IPS-NIHi11 (cell line): ENCODE measurements around the gene MRPL50.
"Not testable (repeated sequence)": the region's sequence is repeated elsewhere in the genome, so short reads cannot be mapped to it uniquely, and the experiment has no call there.

ENCODE experiments used
- DNase-seq: peaks from one replicate; pipeline ENCODE4 v3.0.0; 2012; ENCODE audit warnings: mixed read lengths, low spot score

The MRPL50 gene

GRCh38 chr9:101417977-101418376 is 19.6 kb upstream of the MRPL50 start:
- no peak for DNase-seq

DNA sequence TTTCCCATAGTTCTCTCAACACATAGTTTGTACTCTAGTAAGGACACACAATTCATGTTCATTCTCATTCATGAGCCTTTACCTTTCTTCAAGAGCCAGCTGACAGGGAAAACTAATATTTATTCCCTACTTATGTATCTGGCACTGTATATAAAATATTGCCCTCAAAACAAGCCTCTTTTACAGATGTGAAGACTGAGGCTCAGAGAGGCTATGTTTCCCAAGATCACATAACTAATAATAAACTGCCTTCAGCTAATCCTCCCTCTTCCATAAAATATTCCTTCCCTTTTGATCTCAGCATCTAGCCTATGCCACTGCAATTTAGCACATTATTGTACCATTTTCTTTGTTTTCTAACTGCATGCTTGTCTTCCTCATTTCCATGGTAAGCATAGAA is 19.0 kb upstream of the MRPL50 start:
- DNase-seq: no peak

DNA sequence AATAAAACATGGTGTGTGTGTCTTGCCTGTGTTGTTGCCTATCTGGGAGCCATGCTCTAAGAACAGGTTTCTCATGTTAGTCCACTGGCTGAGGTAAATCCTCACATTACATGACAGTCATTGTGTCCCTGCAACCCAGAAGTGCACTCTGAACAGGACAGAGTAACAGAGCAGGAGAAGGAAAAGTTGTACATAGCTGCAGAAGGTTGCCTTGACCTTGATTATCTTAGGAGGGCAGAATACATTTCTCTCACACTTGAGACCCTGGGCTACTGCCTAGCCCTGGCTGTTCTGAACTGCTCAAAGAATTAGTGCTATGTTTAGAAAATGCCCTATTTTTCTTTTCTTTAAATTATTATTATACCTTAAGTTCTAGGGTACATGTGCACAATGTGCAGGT is 17.2 kb upstream of the MRPL50 start:
- DNase-seq: no peak

- DNase-seq: no peak
These were observed 16.4 kb upstream of the MRPL50 start for GRCh38 chr9:101414839-101415238.

DNA sequence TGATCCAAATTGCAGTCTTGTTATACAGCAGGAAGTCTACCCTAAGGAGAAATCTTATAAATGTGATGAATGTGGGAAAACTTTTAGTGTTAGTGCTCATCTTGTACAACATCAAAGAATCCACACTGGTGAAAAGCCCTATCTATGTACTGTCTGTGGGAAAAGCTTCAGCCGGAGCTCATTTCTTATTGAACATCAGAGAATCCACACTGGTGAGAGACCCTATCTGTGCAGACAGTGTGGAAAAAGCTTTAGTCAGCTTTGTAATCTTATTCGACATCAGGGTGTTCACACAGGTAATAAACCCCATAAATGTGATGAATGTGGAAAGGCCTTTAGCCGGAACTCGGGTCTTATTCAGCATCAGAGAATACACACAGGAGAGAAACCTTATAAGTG is 10.7 kb upstream of the MRPL50 start:
- no peak for DNase-seq

GRCh38 chr9:101408374-101409078 is 10.1 kb upstream of the MRPL50 start:
- DNase-seq: no peak

DNA sequence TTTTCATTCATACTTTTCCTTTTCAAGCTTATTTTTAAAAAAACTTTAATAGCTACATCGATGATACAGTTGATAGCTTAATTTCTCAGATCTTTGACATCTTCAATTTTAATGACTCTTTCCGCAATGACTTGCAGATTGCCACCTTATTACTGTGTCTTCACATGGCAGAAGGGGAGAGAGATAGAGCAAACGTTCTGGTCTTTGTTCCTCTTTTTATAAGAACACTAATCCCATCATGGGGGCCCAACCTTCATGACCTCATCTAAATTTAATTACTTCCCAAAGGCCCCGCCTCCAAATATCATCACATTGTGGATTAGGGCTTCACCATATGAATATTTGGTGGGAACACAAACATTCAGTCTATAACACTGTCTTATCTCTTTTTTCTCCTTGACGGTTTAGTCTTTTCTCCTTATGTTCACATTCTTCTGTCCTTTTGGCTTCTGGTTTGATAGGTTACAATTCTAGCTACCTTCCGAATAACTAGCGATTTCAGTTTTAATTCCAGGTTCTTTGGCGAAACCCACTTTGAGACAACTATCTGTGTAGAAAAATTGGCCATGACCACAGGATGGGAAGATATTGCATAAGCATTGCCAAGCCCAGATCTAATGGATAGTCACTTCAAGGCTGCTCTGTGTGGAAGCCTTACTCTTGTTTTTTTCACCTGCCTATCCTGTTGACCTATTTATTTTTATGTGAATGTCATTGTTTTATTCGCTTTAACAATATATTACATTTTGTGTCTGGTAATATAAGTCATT is 5.3 kb upstream of the MRPL50 start:
- no peak for DNase-seq

DNA sequence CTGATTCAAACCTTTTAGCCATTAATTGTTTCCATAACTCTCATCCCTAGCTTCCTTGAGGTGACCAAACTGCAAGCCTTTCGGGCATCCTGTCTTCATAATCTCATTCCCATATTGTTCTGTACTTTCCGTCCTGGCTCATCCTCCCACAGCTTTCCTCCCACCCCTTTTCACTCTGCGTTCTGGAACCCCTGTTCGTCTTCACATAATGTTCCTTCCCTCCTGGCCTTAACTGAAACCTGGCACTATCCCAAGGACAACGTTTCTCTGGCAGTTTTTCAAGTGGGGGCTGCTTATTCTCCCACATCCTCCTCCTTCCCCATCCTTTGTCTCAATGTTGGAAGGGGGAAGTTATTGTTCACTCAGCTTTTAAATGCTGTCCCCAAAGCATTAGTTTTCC is 1.7 kb upstream of the MRPL50 start:
- no peak for DNase-seq

GRCh38 chr9:101399643-101399970 is 1.2 kb upstream of the MRPL50 start:
- no peak for DNase-seq

DNA sequence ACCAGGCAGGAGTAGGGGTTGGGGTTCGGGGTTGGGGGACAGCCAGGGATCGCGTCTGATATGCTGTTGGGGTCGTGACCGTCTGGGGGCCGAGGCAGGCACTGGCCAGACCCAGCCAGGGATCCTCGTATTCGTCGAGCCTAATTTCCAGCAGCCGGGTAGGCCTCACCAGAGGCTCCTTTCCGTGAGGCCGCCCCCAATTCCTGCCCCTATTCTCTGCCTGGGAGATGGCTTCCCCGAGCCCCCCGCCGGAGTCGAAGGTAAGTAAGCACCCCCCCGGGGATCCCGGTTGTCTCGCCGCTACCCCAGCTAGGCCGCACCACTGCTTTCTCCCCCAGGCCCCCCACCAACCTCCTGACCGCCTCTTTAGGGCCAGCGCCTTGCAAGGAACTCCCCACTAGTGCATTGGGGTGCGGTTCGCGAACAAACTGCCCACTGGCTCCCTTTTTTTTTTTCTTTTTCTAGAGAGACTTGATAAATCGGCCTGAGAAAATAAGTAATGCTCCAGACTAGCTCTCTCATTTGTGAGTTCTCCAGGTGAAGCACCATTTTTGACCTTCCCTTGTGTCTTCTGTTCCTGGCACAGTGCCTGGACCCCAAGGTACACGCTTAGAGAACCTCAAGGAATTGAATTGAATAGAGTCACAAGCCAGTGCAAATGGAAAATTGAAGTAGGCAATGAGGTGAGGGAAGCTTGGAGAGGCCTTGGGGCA is 668 bp upstream of the MRPL50 start:
- DNase-seq: no peak

GRCh38 chr9:101397746-101398067 is 711 bp downstream of the MRPL50 start:
- no peak for DNase-seq

DNA sequence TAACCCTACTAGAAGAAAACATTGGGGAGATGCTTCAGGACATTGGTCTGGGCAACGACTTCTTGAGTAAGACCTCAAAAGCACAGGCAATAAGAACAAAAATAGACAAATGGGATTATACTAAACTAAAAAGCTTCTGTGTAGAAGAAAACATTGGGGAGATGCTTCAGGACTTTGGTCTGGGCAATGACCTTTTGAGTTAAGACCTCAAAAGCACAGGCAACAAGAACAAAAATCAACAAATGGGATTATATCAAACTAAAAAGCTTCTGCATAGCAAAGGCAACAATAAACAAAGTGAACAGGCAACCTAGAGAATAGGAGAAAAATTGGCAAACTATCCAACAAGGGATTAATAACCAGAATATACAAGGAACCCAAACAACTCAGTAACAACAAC is 3.7 kb downstream of the MRPL50 start:
- no peak for DNase-seq

DNA sequence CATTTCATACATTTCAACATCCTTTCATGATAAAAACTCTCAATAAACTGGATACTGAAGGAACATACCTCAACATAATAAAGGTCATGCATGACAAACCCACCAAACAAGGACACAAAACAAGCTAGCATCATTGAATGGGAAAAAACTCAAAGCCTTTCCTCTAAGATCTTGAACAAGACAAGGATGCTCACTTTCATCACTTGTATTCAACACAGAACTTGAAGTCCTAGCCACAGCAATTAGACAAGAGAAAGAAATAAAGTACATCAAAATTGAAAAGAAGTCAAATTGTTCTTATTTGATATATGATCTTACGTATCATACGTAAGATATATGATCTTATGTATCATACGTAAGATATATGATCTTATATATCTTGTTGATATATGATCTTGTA is 5.3 kb downstream of the MRPL50 start:
- DNase-seq: no peak

GRCh38 chr9:101388507-101388993 is 9.9 kb downstream of the MRPL50 start:
- no peak for DNase-seq

DNA sequence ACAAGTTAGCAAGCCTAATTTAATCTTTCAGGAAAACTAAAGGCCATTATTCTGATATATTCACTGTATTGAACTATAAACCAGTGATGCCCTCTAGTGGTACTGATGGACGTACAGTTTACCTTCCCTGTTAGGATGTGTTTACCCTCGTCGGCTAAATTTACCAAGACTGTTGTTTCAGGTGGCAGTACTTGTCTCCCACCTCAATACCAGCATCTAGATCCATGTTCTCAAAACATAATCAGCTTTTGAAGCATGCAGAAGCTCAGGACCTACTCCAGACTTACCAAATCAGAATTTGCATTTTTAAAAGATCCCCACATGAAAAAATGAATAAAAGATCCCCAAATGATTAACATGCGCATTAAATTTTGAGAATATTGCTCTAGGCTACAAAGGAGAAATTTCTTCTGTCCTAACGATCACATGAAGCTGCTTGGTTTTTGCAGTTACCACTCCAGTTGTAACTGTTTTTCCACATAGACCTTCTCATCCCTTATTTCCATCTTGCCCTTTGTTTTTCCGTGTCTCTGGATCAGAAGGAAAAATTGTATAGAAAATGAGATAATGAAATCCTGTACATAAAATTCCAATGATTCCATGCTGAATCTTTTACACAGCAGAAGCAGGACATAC is 10.4 kb downstream of the MRPL50 start:
- peak; percentile 20 for DNase-seq

GRCh38 chr9:101384873-101385536 is 13.4 kb downstream of the MRPL50 start, which contains the start of gene BAAT:
BAAT (minus strand) TSS chr9:101385006; CDS start chr9:101371404, 13,602 bp downstream.
- DNase-seq: not testable (repeated sequence)

GRCh38 chr9:101383361-101383760 is 15.1 kb downstream of the MRPL50 start:
- DNase-seq: no peak

DNA sequence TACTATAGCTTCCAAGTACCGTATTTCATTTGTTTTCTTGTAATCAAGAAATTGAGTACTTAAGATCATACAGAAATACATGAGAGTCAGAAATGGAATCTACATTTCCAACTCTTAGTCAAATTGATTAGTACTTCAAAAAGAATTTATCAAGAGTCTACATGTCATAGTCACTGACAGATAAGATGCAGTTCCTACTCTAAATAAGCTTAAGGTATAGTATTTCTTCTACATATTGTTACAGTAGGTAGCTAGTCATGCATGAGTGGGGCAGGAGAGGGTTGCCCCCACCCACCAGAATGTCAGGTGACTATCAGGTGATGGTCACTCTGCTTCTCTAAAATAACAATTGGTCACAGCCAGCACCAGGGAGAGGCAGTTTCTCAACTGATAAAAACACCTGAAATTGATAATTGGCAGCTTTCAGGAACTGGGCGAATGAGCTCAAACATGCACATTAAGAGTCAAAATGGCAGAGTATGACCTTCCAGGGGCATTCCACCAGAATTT is 16.5 kb downstream of the MRPL50 start:
- no peak for DNase-seq

- DNase-seq: no peak
These were observed 17.3 kb downstream of the MRPL50 start for GRCh38 chr9:101381118-101381517.

DNA sequence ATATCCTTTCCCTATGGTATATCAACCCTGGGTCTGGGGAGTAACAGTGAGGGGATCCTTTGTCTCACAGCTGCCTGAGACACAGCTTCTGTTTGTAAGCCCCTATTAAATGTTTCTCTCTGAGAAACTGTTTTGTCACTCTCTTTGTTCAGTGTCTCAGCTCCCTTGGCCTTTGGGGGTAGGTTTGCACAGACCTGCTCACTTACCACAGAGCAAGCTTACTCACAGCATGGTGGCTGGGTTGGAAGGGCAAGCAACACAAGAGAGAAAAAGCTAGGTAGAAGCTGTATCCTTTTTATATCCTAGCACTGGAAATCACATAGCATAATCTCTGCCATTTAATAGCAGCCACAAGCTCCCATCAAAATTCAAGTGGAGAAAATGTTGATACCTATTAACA is 18.1 kb downstream of the MRPL50 start:
- no peak for DNase-seq

GRCh38 chr9:101376111-101376848 is 22.1 kb downstream of the MRPL50 start:
- no peak for DNase-seq
